HEK293 (cell line): ENCODE results near the gene SMIM24.
"Not testable (repeated sequence)": the region's sequence is repeated elsewhere in the genome, so short reads cannot be mapped to it uniquely, and the experiment has no call there.

ENCODE experiments used
- CTCF ChIA-PET: fragments of 350-600 bp; formaldehyde crosslinking; extraction: SDS; loops from one replicate; lab custom pipeline; 2021; ENCODE audit warnings: antibody characterized with exemption; lab: Yijun Ruan, JAX
- POLR2A ChIA-PET: fragments of 300-600 bp; formaldehyde crosslinking; extraction: SDS; loops from one replicate; lab custom pipeline; 2020; ENCODE audit warnings: antibody characterized with exemption, inconsistent platforms; lab: Yijun Ruan, JAX
- H3K27ac ChIP-seq: fragments of 200-500 bp; sonication (Bioruptor generic); 2 replicates; pipeline ENCODE4 v1.5.1; 2014; ENCODE audit warnings: low read depth, low read length, control low read depth, inconsistent platforms; ENCODE audit errors: extremely low read depth
- H3K36me3 ChIP-seq, 2 experiments: fragments of 200-500 bp in 1 of 2; sonication (Bioruptor generic) in 1 of 2; 1 replicate in 1 of 2; 2 replicates in 1 of 2; pipeline ENCODE4 v1.5.1; 2014 to 2017; ENCODE audit warnings: inconsistent platforms in 2 of 2, low read length in 2 of 2; ENCODE audit not compliant: control insufficient read depth in 2 of 2, insufficient read depth in 1 of 2
- H3K4me1 ChIP-seq: fragments of 200-500 bp; sonication (Bioruptor generic); 2 replicates; pipeline ENCODE4 v1.5.1; 2014; ENCODE audit warnings: mild to moderate bottlenecking, low read length, inconsistent platforms; ENCODE audit not compliant: control insufficient read depth, insufficient read depth
- H3K4me3 ChIP-seq: 2 replicates; pipeline ENCODE4 v1.5.1; 2011; ENCODE audit warnings: low read depth, mild to moderate bottlenecking, control low read depth, low read length, moderate library complexity
- H3K9me3 ChIP-seq: fragments of 200-500 bp; sonication (Bioruptor generic); 2 replicates; pipeline ENCODE4 v1.5.1; 2014; ENCODE audit warnings: low read depth, low read length, inconsistent platforms; ENCODE audit not compliant: control insufficient read depth, insufficient read depth
- GLIS2 ChIP-seq: fragments of 450-650 bp; formaldehyde crosslinking; IDR thresholded peaks from 2 replicates; pipeline ENCODE4 v1.5.1; 2016; ENCODE audit warnings: missing biosample characterization, missing genetic modification characterization
- TCF7L2 ChIP-seq: IDR thresholded peaks from 2 replicates; pipeline ENCODE4 v1.6.1; 2011; ENCODE audit warnings: low read depth, mild to moderate bottlenecking, inconsistent platforms, low read length, moderate library complexity, borderline replicate concordance
- TRIM28 ChIP-seq: IDR thresholded peaks from 2 replicates; pipeline ENCODE4 v1.6.1; 2011; ENCODE audit warnings: low read length, control low read depth, borderline replicate concordance
- ZFHX2 ChIP-seq: fragments of 450-650 bp; formaldehyde crosslinking; conservative IDR thresholded peaks from 2 replicates; pipeline ENCODE4 v1.5.1; 2016; ENCODE audit warnings: missing biosample characterization, missing genetic modification characterization
- ZNF155 ChIP-seq: fragments of 450-650 bp; formaldehyde crosslinking; IDR thresholded peaks from 2 replicates; pipeline ENCODE4 v1.5.1; 2016; ENCODE audit warnings: missing biosample characterization, missing genetic modification characterization
- ZNF169 ChIP-seq: fragments of 450-650 bp; formaldehyde crosslinking; IDR thresholded peaks from 2 replicates; pipeline ENCODE4 v1.5.1; 2016; ENCODE audit warnings: missing biosample characterization, missing genetic modification characterization
- ZNF19 ChIP-seq: fragments of 450-650 bp; formaldehyde crosslinking; IDR thresholded peaks from 2 replicates; pipeline ENCODE4; 2016; ENCODE audit warnings: missing biosample characterization, missing genetic modification characterization, low read depth
- ZNF398 ChIP-seq: fragments of 450-650 bp; formaldehyde crosslinking; IDR thresholded peaks from 2 replicates; pipeline ENCODE4 v1.5.1; 2017; ENCODE audit warnings: missing biosample characterization, missing genetic modification characterization
- ZNF404 ChIP-seq: fragments of 450-650 bp; formaldehyde crosslinking; IDR thresholded peaks from 2 replicates; pipeline ENCODE4 v1.5.1; 2017; ENCODE audit warnings: missing biosample characterization, missing genetic modification characterization
- ZNF645 ChIP-seq: fragments of 450-650 bp; formaldehyde crosslinking; IDR thresholded peaks from 2 replicates; pipeline ENCODE4; 2016; ENCODE audit warnings: missing biosample characterization, missing genetic modification characterization
- ZNF791 ChIP-seq: fragments of 450-650 bp; formaldehyde crosslinking; IDR thresholded peaks from 2 replicates; pipeline ENCODE4 v1.5.1; 2016; ENCODE audit warnings: missing biosample characterization, missing genetic modification characterization
- TF ChIP-seq, protein P1 (sequence below): IDR thresholded peaks from 2 replicates; pipeline ENCODE4 v1.6.1; 2011; ENCODE audit warnings: mild to moderate bottlenecking, low read depth, low read length, borderline replicate concordance
- TF ChIP-seq, protein P2 (sequence below): fragments of 450-650 bp; formaldehyde crosslinking; IDR thresholded peaks from 2 replicates; pipeline ENCODE4 v1.5.1; 2016; ENCODE audit warnings: missing biosample characterization, missing genetic modification characterization
- TF ChIP-seq, protein P3 (sequence below): fragments of 450-650 bp; formaldehyde crosslinking; IDR thresholded peaks from 2 replicates; pipeline ENCODE4 v1.5.1; 2016; ENCODE audit warnings: missing biosample characterization, missing genetic modification characterization
- TF ChIP-seq, protein P4 (sequence below): fragments of 450-650 bp; formaldehyde crosslinking; IDR thresholded peaks from 2 replicates; pipeline ENCODE4 v1.5.1; 2016; ENCODE audit warnings: missing biosample characterization, missing genetic modification characterization
- TF ChIP-seq, protein P5 (sequence below): fragments of 450-650 bp; formaldehyde crosslinking; IDR thresholded peaks from 2 replicates; pipeline ENCODE4 v1.5.1; 2016; ENCODE audit warnings: missing biosample characterization, missing genetic modification characterization

Gene SMIM24

DNA sequence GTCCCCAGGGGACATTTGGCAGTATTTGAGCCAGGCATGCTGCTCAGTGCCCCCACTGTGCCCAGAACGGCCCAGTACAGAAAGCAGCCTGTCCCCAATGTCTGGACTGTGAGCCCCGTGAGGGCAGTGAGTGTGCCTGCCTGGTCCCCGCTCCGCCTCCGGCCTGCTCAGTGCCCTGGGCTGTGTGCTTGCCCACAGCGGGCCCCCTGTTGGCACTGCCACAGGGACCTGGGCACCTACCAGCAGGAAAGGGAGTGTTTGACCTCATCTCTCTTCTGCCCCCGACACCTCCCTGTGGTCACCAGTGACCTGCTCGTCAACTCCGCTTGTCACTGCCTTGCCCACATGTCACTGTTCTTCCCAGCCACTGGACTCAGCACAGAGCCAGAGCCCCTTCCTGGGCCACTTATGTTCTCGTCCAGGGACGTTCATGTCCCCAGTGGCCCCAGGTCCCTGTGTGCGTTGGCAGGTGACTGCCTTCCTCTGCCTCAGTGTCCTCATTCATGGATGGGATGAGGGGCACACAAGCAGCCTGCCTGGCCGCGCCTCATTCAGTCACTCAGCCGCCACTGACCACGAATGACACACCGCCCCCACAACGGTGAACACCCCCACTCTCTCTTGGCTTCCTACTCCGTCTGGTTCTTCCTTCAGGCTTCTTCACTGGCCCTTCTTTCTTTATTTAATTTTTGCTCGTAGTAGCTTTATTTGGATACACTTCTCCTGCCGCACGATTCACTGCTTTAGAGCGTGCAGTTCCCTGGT lies 28.6 kb upstream of the SMIM24 start (continued):
- TF ChIP-seq, protein P1, sequence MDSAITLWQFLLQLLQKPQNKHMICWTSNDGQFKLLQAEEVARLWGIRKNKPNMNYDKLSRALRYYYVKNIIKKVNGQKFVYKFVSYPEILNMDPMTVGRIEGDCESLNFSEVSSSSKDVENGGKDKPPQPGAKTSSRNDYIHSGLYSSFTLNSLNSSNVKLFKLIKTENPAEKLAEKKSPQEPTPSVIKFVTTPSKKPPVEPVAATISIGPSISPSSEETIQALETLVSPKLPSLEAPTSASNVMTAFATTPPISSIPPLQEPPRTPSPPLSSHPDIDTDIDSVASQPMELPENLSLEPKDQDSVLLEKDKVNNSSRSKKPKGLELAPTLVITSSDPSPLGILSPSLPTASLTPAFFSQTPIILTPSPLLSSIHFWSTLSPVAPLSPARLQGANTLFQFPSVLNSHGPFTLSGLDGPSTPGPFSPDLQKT, result no peak

DNA sequence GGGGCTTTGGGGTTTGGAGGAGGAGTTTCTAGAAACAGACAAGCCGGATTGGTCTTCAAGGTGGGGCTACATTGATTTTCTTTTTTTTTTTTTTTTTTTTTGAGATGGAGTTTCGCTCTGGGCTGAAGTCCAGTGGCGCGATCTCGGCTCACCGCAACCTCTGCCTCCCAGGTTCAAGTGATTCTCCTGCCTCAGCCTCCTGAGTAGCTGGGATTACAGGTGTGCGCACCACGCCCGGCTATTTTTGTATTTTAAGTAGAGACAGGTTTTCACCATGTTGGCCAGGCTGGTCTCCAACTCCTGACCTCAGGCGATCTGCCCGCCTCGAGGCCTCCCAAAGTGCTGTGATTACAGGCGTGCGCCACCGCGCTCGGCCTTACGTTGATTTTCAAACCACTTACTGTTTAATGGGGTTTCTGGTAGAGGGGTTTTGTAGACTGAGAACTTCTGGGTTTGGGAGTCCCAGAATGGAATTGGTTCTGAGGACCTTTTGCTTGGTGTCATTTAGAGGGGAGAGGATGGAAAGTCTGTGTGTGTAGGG lies 27.9 kb upstream of the SMIM24 start:
- H3K4me1 ChIP-seq, H3K4me3 ChIP-seq, CTCF ChIA-PET, H3K9me3 ChIP-seq, H3K27ac ChIP-seq: not testable (repeated sequence)
- POLR2A ChIA-PET, result interaction anchor here (0.7 kb wide), 1 partner anchor 98 kb away, joined by 10 read pairs; the partner anchor contains the start of gene TBXA2R
- peaks cover 14 to 45% of the 10 kb centered on the region in 2 experiments; a peak in 2 of 3 replicates for H3K36me3 ChIP-seq

DNA sequence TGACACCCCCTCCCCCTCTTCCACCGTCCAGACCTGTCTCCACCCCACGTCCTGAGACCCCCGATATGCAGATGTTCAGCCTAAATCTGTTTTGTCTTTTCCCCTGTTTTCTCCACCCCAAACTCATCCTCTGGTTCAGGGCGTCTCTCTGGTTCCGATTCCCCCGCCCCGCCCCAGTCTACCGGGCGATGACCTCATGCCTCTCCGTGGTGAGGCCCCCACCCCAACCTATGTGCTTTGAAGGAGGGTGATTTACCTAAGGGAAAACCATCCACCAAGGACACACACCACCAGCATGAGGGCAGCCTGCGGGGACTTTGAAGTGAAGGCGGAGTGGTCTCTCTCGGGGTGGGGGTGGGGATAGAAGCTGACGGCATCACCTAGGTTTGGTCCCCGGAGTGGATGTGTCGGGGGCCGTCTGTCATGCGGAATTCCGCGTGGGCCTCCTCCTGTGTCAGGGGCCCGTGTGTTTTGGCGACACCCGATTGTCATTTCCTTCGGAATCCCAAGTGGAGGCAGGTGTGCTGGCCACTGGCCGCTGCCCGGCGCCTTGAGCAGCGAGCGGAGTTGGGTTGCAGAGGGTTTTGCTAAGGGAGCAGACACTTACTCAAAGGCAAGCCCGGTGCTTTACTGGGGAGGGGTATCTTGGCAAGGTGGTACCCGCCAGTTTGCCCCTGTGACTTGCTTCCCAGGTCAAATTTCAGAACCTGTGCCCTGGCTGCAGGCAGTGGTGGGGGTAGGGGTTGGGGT lies 27.2 kb upstream of the SMIM24 start:
- Histone ChIP-seq H3K4me1 (peaks cover 2% of the 10 kb centered on the region; the same call in 1 of the 2 replicates), H3K9me3 (no peaks in the 10 kb centered on the region), H3K27ac (0 out of 2 replicates have a peak overlapping the region, but pooled peaks have one; percentile 22), H3K4me3 (peak overlapping the region; percentile 88), H3K36me3 (peaks cover 14 to 43% of the 10 kb centered on the region in 2 experiments; a peak in 2 of 3 replicates)
- POLR2A ChIA-PET, result interaction anchor here (0.6 to 1.0 kb wide), 3 partner anchors 16 to 265 kb away, joined by 3 to 7 read pairs (median 5); partner anchors contain the start of gene RAX2
- CTCF ChIA-PET, result no interaction called here
- TF ChIP-seq ZNF19 (tag by site-specific recombination) (no peak), TCF7L2 (peak; percentile 66; the same call in 1 of the 2 replicates), TRIM28 (no peak), GLIS2 (tag by site-specific recombination) (peak; percentile 39), ZFHX2 (tag by site-specific recombination) (0 out of 2 replicates have a peak, but pooled peaks have one; percentile 8), ZNF169 (tag by site-specific recombination) (no peak), ZNF398 (tag by site-specific recombination) (peak; percentile 23), ZNF404 (no peak), ZNF645 (no peak), ZNF155 (tag by site-specific recombination) (no peak), ZNF791 (tag by site-specific recombination) (no peak)
- TF ChIP-seq, protein P2, sequence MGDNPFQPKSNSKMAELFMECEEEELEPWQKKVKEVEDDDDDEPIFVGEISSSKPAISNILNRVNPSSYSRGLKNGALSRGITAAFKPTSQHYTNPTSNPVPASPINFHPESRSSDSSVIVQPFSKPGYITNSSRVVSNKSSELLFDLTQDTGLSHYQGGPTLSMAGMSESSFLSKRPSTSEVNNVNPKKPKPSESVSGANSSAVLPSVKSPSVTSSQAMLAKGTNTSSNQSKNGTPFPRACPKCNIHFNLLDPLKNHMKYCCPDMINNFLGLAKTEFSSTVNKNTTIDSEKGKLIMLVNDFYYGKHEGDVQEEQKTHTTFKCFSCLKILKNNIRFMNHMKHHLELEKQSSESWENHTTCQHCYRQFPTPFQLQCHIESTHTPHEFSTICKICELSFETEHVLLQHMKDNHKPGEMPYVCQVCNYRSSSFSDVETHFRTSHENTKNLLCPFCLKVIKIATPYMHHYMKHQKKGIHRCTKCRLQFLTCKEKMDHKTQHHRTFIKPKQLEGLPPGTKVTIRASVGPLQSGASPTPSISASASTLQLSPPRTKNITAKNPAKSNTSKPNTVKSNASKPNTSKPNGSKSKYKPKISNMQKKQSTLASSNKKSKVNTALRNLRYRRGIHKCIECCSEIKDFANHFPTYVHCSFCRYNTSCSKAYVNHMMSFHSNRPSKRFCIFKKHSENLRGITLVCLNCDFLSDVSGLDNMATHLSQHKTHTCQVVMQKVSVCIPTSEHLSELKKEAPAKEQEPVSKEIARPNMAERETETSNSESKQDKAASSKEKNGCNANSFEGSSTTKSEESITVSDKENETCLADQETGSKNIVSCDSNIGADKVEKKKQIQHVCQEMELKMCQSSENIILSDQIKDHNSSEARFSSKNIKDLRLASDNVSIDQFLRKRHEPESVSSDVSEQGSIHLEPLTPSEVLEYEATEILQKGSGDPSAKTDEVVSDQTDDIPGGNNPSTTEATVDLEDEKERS (tag by site-specific recombination), result no peak
- TF ChIP-seq, protein P3, sequence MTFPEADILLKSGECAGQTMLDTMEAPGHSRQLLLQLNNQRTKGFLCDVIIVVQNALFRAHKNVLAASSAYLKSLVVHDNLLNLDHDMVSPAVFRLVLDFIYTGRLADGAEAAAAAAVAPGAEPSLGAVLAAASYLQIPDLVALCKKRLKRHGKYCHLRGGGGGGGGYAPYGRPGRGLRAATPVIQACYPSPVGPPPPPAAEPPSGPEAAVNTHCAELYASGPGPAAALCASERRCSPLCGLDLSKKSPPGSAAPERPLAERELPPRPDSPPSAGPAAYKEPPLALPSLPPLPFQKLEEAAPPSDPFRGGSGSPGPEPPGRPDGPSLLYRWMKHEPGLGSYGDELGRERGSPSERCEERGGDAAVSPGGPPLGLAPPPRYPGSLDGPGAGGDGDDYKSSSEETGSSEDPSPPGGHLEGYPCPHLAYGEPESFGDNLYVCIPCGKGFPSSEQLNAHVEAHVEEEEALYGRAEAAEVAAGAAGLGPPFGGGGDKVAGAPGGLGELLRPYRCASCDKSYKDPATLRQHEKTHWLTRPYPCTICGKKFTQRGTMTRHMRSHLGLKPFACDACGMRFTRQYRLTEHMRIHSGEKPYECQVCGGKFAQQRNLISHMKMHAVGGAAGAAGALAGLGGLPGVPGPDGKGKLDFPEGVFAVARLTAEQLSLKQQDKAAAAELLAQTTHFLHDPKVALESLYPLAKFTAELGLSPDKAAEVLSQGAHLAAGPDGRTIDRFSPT (tag by site-specific recombination), result peak; percentile 52
- TF ChIP-seq, protein P4, sequence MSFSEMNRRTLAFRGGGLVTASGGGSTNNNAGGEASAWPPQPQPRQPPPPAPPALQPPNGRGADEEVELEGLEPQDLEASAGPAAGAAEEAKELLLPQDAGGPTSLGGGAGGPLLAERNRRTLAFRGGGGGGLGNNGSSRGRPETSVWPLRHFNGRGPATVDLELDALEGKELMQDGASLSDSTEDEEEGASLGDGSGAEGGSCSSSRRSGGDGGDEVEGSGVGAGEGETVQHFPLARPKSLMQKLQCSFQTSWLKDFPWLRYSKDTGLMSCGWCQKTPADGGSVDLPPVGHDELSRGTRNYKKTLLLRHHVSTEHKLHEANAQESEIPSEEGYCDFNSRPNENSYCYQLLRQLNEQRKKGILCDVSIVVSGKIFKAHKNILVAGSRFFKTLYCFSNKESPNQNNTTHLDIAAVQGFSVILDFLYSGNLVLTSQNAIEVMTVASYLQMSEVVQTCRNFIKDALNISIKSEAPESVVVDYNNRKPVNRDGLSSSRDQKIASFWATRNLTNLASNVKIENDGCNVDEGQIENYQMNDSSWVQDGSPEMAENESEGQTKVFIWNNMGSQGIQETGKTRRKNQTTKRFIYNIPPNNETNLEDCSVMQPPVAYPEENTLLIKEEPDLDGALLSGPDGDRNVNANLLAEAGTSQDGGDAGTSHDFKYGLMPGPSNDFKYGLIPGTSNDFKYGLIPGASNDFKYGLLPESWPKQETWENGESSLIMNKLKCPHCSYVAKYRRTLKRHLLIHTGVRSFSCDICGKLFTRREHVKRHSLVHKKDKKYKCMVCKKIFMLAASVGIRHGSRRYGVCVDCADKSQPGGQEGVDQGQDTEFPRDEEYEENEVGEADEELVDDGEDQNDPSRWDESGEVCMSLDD (tag by site-specific recombination), result peak; percentile 18; the same call in 1 of the 2 replicates
- TF ChIP-seq, protein P5, sequence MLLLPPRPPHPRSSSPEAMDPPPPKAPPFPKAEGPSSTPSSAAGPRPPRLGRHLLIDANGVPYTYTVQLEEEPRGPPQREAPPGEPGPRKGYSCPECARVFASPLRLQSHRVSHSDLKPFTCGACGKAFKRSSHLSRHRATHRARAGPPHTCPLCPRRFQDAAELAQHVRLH (tag by site-specific recombination), result no peak
